Naive B cell (primary cell): ENCODE measurements around the gene OLFML3. TPM values are rescaled to one million over a fixed set of nuclear protein-coding genes. Genes with fewer than 3 reads are reported as not detected.
A peak's percentile ranks its signal among the peaks of the same experiment; 100 is the strongest.
"Not testable (repeated sequence)": the region's sequence is repeated elsewhere in the genome, so short reads cannot be mapped to it uniquely, and the experiment has no call there.

Source experiments
- ATAC-seq, 2 donors: fragments of 150-1000 bp; cut with Tn5 transposase; 2 replicates each; pipeline ENCODE4 v1.10.0; 2021; ENCODE audit warnings: low read depth in 2 of 2, mild to moderate bottlenecking in 2 of 2, moderate library complexity in 2 of 2
- DNase-seq: peaks from one replicate; pipeline ENCODE4 v3.0.0; 2022
- H3K27ac Mint-ChIP-seq, 6 donors: one replicate each; pipeline ENCODE4 v1.8.0; 2020 to 2022; ENCODE audit warnings: mild to moderate bottlenecking in 6 of 6, mixed read lengths in 6 of 6, moderate library complexity in 5 of 6, inconsistent platforms in 2 of 6
- H3K27me3 Mint-ChIP-seq, 3 donors: one replicate each; pipeline ENCODE4 v1.8.0; 2021 to 2022; ENCODE audit warnings: mixed read lengths in 3 of 3, mild to moderate bottlenecking in 1 of 3
- H3K36me3 Mint-ChIP-seq, 2 donors: one replicate each; pipeline ENCODE4 v1.8.0; 2020 to 2022; ENCODE audit warnings: mixed read lengths in 2 of 2, inconsistent platforms in 1 of 2, mild to moderate bottlenecking in 1 of 2
- H3K4me1 Mint-ChIP-seq, 3 donors: one replicate each; pipeline ENCODE4 v1.8.0; 2020 to 2022; ENCODE audit warnings: mixed read lengths in 3 of 3, inconsistent platforms in 1 of 3, mild to moderate bottlenecking in 1 of 3, moderate library complexity in 1 of 3
- H3K4me3 Mint-ChIP-seq, 8 donors: one replicate each; pipeline ENCODE4 v1.8.0; 2020 to 2022; ENCODE audit warnings: mild to moderate bottlenecking in 8 of 8, mixed read lengths in 8 of 8, moderate library complexity in 8 of 8, inconsistent platforms in 2 of 8
- H3K9me3 Mint-ChIP-seq, 7 donors: one replicate each; pipeline ENCODE4 v1.8.0; 2020 to 2022; ENCODE audit warnings: mixed read lengths in 7 of 7, mild to moderate bottlenecking in 5 of 7, inconsistent platforms in 2 of 7, moderate library complexity in 1 of 7
- polyA plus RNA-seq, 6 donors: library from polyadenylated mRNA; unstranded; fragments of 300-500 nt; fragmentation: Illumina TruSeq; gene quantifications; one replicate each; pipeline ENCODE4 v1.2.3, GENCODE V29; 2021; ENCODE audit warnings: low read depth in 6 of 6

The OLFML3 gene
- polyA plus RNA-seq, 6 donors from 2014 or later = not detected

GRCh38 chr1:113941245-113941559, 38.1 kb upstream of the OLFML3 start:
- ATAC-seq (no peak), DNase-seq (no peak)
- Mint-ChIP-seq H3K27me3 (no peaks in the 10 kb centered on the region), H3K4me1 (peaks cover 43 to 57% (median 48%) of the 10 kb centered on the region in 3 donors), H3K36me3 (peaks cover 16 to 22% of the 10 kb centered on the region in 2 donors), H3K9me3 (peaks cover 0 to 2% (median 0%) of the 10 kb centered on the region in 7 donors), H3K4me3 (peak overlapping the region in 1 of 8 donors; percentile 57), H3K27ac (peak overlapping the region; percentile 35 to 88 (median 68))

DNA sequence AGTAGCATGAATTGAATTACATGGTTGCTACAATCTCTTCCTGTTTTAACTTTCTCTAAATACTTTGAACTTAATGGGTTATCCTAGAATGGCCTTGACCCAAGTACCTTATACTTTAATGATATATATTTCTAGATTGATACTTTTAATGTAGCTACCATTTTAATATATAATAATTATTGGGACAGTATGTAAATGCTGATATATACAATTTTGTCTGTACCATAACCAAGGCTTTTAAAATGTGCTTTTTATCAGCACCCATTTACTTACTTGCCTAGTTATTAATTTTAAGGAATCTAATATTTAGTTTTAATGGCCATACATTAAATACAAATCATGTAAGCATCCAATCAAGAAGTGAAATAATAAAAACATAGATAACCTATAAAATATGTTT, 36.7 kb upstream of the OLFML3 start:
- peaks cover 51 to 61% (median 53%) of the 10 kb centered on the region in 3 donors for H3K4me1 Mint-ChIP-seq
- no peak overlapping the region for H3K4me3 Mint-ChIP-seq
- peak overlapping the region in 1 of 6 donors; percentile 53 for H3K27ac Mint-ChIP-seq
- DNase-seq (no peak), ATAC-seq (no peak)
- peaks cover 0 to 2% (median 0%) of the 10 kb centered on the region in 7 donors for H3K9me3 Mint-ChIP-seq
- H3K27me3 Mint-ChIP-seq = no peaks in the 10 kb centered on the region
- peaks cover 16 to 22% of the 10 kb centered on the region in 2 donors for H3K36me3 Mint-ChIP-seq

DNA sequence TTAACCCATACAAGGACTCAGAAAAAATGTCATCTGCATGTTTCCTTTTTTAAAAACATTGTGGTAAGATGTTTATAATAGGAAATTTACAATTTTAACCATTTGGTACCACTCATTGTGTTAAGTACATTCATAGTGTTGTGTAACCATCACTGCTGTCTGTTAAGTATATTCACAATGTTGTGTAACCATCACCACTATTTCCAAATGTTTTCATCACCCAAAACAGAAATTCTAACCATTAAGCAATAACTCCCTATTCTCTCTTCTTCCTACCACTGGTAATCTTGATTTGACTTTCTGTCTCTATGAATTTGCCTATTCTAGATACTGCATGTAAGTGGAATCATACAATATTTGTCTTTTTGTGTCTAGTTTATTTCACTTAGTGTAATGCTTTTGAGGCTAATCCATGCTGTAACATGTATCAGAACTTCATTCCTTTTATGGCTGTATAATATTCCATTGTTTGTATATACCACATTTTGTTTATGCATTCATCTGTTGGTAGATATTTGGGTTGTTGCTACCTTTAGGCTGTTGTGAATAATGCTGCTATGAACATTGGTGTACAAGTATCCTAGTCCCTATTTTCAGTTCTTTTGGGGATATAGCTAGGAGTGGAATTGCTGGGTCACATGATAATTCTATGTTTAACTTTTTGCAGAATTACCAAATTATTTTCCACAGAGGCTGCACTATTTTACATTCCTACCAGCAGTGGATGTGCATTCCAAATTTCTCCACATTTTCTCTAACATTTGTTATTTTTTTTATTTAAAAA, 36.1 kb upstream of the OLFML3 start:
- ATAC-seq = no peak
- Mint-ChIP-seq H3K27ac (no peak overlapping the region), H3K27me3 (no peaks in the 10 kb centered on the region), H3K4me1 (peaks cover 51 to 61% (median 51%) of the 10 kb centered on the region in 3 donors), H3K9me3 (peaks cover 0 to 2% (median 0%) of the 10 kb centered on the region in 7 donors), H3K36me3 (peaks cover 16 to 22% of the 10 kb centered on the region in 2 donors), H3K4me3 (no peak overlapping the region)
- no peak for DNase-seq

DNA sequence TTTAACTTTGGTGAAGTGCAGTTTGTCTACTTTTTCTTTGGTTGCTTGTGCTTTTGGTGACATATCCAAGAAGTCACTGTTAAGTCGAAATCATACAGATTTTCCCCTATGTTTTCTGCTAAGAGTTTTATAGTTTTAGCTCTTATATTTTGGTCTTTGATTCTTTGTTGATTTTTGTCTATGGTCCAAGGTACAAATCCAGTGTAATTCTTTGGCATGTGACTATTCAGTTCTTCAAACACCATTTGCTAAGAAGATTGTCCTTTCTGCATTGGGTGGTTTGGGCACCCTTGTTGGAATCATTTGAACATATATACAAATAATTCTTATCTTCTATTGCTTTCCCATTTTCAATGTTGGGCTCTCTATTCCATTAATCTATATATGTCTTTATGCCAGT, 33.9 kb upstream of the OLFML3 start:
- Mint-ChIP-seq H3K27ac (no peak overlapping the region), H3K4me1 (peaks cover 31 to 53% (median 34%) of the 10 kb centered on the region in 3 donors), H3K9me3 (peaks cover 0 to 2% (median 0%) of the 10 kb centered on the region in 7 donors), H3K4me3 (no peak overlapping the region), H3K27me3 (no peaks in the 10 kb centered on the region), H3K36me3 (peaks cover 16 to 20% of the 10 kb centered on the region in 2 donors)
- ATAC-seq (no peak), DNase-seq (no peak)

DNA sequence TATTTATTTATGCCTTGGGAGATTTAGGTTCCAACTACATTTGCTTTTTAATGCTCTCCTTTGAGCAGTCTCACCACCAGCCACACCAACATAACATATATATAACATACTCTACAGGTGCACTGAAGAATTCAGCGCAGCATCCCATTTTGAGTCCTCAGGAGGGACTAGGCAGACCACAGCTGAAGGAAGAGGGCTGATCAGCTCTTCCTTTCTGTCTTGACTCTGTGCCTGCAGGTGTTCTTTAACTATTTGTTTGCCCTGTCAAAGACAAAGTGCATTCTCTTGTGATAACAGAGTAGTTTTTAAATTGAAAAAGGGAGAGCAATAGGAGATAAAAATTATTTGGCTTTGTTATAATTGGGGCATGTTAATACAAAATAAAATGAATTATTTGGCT, 33.2 kb upstream of the OLFML3 start:
- DNase-seq (no peak), ATAC-seq (peak; percentile 55 to 57)
- H3K9me3 Mint-ChIP-seq = peaks cover 0 to 2% (median 0%) of the 10 kb centered on the region in 7 donors
- H3K36me3 Mint-ChIP-seq = peaks cover 12 to 15% of the 10 kb centered on the region in 2 donors
- peaks cover 25 to 45% (median 29%) of the 10 kb centered on the region in 3 donors for H3K4me1 Mint-ChIP-seq
- peak overlapping the region in 4 of 8 donors; percentile 7 to 48 (median 34) for H3K4me3 Mint-ChIP-seq
- H3K27me3 Mint-ChIP-seq = no peaks in the 10 kb centered on the region
- H3K27ac Mint-ChIP-seq = peak overlapping the region in 5 of 6 donors; percentile 18 to 87 (median 78)

DNA sequence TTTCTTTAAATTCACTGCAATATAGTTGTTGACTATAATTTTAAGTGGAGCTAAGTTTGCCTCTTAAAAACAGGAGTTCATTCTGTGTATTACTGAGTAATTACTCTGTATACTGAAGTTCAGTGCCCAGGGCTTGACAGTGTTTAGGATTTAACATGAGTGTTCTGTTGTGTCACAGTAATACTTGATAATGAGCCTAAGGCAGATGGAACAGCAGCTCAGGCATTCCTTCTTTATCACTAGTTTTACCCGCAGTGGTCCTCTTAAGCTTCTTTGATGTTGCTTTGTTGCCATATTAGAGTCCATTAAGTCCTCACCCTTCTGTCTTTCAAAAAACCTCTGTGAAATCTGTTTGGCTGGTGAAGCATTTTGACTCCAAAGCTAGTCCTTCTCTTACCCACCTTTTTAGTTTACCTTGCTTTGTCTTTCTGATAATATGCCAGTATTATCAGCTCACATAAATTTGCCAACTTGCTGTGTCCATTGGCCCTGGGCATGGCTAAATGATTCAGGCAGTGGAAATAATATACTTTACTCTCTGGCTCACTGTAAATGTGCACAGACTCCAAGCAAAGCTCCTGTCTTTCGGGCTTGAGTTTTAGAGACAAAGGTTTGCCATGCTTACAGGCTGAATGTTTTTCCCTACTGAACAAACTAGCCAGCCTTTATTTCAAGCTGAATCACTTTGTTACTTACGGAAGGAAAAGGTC, 32.4 kb upstream of the OLFML3 start:
- Mint-ChIP-seq H3K27ac (peak overlapping the region; percentile 24 to 87 (median 58)), H3K27me3 (no peaks in the 10 kb centered on the region), H3K4me3 (peak overlapping the region in 2 of 8 donors; percentile 2 to 31), H3K4me1 (peaks cover 25 to 45% (median 29%) of the 10 kb centered on the region in 3 donors), H3K36me3 (peaks cover 12 to 15% of the 10 kb centered on the region in 2 donors), H3K9me3 (peaks cover 0 to 2% (median 0%) of the 10 kb centered on the region in 7 donors)
- ATAC-seq (no peak), DNase-seq (no peak)

DNA sequence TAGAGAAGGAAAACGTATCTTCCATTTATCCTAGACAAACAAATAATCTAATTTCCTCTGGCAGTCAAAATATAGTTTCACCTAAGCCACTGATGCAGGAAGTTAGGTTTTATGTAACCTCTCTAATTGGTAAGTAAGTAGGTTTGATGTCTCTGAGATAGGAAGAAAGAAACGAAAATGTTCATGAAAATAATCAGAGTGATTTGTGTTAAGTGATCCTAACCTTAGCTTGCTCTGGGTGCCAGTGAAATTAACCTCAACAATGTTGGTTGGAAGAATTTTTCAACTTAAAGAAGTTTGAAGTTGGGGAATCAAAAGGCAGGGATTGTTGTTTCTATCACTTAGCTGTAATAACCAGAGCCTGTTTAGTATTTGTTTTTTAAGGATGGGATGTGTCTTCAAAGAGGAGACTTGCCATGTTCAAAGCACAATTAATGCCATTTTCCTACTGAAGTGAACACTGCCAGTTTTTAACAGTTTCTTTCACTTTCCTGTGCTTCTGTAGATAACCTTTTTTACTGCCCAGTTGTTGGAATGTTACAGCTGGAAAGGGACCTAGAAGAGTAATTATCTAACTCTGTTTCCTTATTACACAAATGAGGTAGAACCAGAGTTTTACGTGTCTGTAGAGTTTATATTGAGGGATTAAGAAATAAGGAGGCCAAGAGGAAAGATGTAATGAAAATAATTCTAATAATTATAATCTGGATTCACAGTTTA, 31.7 kb upstream of the OLFML3 start:
- no peak for DNase-seq
- Mint-ChIP-seq H3K36me3 (peaks cover 12 to 15% of the 10 kb centered on the region in 2 donors), H3K9me3 (peaks cover 0 to 2% (median 0%) of the 10 kb centered on the region in 7 donors), H3K27ac (peak overlapping the region; percentile 24 to 80 (median 36)), H3K4me3 (peak overlapping the region in 2 of 8 donors; percentile 2 to 31), H3K27me3 (no peaks in the 10 kb centered on the region), H3K4me1 (peaks cover 25 to 45% (median 29%) of the 10 kb centered on the region in 3 donors)
- no peak for ATAC-seq

GRCh38 chr1:113948151-113948550, 31.1 kb upstream of the OLFML3 start:
- Mint-ChIP-seq H3K36me3 (peaks cover 11% of the 10 kb centered on the region in 2 donors), H3K4me1 (peaks cover 25 to 45% (median 26%) of the 10 kb centered on the region in 3 donors), H3K27ac (peak overlapping the region in 5 of 6 donors; percentile 18 to 54 (median 26))
- not testable (repeated sequence) for DNase-seq, H3K27me3 Mint-ChIP-seq, H3K4me3 Mint-ChIP-seq, H3K9me3 Mint-ChIP-seq, ATAC-seq

- Mint-ChIP-seq H3K27ac (peak overlapping the region in 3 of 6 donors; percentile 4 to 32 (median 14)), H3K36me3 (peaks cover 7 to 8% of the 10 kb centered on the region in 2 donors)
Observed at GRCh38 chr1:113949007-113949406, 30.3 kb upstream of the OLFML3 start.

GRCh38 chr1:113950908-113951307, 28.4 kb upstream of the OLFML3 start:
- Mint-ChIP-seq H3K4me1 (peaks cover 19 to 33% (median 23%) of the 10 kb centered on the region in 3 donors), H3K4me3 (peak overlapping the region in 1 of 8 donors; percentile 56), H3K27ac (no peak overlapping the region), H3K9me3 (no peaks in the 10 kb centered on the region), H3K27me3 (no peaks in the 10 kb centered on the region), H3K36me3 (peaks cover 0 to 7% of the 10 kb centered on the region in 2 donors)
- ATAC-seq (no peak), DNase-seq (no peak)

More at GRCh38 chr1:113949007-113949406, 30.3 kb upstream of the OLFML3 start:
- Mint-ChIP-seq H3K27me3 (no peaks in the 10 kb centered on the region), H3K9me3 (peaks cover 0 to 2% (median 0%) of the 10 kb centered on the region in 7 donors), H3K4me1 (peaks cover 24 to 45% (median 25%) of the 10 kb centered on the region in 3 donors), H3K4me3 (no peak overlapping the region)
- ATAC-seq = no peak
- no peak for DNase-seq

DNA sequence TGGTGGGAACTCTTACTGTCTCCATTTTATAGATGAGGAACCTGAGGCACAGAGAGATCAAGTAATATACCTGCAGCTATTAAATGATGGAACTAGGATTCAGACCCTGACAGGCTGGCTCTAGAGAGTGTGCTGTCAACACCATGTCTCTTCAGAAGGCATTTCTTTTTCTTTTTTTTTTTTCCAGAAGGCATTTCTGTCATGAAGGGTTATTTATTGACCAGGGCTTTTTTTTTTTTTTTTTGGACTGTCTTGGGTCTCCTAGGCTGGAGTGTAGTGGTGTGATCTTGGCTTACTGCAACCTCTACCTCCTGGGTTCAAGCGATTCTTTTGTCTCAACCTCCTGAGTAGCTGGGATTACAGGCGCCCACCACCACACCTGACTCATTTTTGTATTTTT, 27.6 kb upstream of the OLFML3 start:
- Mint-ChIP-seq H3K9me3 (no peaks in the 10 kb centered on the region), H3K4me3 (no peak overlapping the region), H3K4me1 (peaks cover 15 to 25% (median 15%) of the 10 kb centered on the region in 3 donors), H3K27me3 (no peaks in the 10 kb centered on the region), H3K36me3 (peaks cover 0 to 11% of the 10 kb centered on the region in 2 donors), H3K27ac (peak overlapping the region in 1 of 6 donors; percentile 19)
- ATAC-seq (no peak), DNase-seq (no peak)

GRCh38 chr1:113957984-113958383, 21.3 kb upstream of the OLFML3 start:
- DNase-seq (no peak), ATAC-seq (no peak)
- Mint-ChIP-seq H3K4me1 (no peaks in the 10 kb centered on the region), H3K36me3 (peaks cover 8 to 33% of the 10 kb centered on the region in 2 donors), H3K4me3 (no peak overlapping the region), H3K27me3 (no peaks in the 10 kb centered on the region), H3K27ac (no peak overlapping the region), H3K9me3 (no peaks in the 10 kb centered on the region)

GRCh38 chr1:113958691-113959090, 20.6 kb upstream of the OLFML3 start:
- no peaks in the 10 kb centered on the region for H3K4me1 Mint-ChIP-seq
- no peak overlapping the region for H3K27ac Mint-ChIP-seq
- no peak for DNase-seq

More at GRCh38 chr1:113958691-113959090, 20.6 kb upstream of the OLFML3 start:
- H3K27me3 Mint-ChIP-seq = no peaks in the 10 kb centered on the region
- peaks cover 13 to 37% of the 10 kb centered on the region in 2 donors for H3K36me3 Mint-ChIP-seq
- no peaks in the 10 kb centered on the region for H3K9me3 Mint-ChIP-seq
- no peak overlapping the region for H3K4me3 Mint-ChIP-seq
- ATAC-seq = no peak
